ENCODE measurements around the gene ALG12. TPM values are rescaled to one million over a fixed set of nuclear protein-coding genes. Genes with fewer than 3 reads are reported as not detected.

Gene ALG12
- total and polyA plus RNA-seq, 2 of the 13 experiments (the other 11 are each of a cell fraction or from before 2014, with no cell fraction given): 7.8 to 15.8 TPM

DNA sequence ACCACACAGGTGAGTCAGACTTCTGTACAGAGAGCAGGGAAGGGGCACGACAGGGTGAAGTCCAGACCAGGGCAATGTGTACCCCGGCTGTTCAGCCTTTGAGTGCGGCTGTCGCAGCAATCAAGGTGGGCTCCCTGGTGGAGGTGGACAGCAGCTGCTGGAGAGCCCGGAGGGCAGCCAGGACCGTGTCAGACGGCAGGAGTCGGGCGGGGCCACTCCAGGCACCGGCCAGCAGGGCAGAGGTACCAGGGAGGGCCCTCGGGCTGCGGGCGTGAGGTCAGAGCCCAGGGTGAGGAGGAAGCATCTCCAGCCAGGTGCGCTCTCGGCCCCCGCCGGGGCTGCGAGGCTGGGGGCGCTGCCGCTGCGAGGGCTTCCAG lies 41.5 kb upstream of the ALG12 start (continued):
- TF ChIP-seq, protein P1, sequence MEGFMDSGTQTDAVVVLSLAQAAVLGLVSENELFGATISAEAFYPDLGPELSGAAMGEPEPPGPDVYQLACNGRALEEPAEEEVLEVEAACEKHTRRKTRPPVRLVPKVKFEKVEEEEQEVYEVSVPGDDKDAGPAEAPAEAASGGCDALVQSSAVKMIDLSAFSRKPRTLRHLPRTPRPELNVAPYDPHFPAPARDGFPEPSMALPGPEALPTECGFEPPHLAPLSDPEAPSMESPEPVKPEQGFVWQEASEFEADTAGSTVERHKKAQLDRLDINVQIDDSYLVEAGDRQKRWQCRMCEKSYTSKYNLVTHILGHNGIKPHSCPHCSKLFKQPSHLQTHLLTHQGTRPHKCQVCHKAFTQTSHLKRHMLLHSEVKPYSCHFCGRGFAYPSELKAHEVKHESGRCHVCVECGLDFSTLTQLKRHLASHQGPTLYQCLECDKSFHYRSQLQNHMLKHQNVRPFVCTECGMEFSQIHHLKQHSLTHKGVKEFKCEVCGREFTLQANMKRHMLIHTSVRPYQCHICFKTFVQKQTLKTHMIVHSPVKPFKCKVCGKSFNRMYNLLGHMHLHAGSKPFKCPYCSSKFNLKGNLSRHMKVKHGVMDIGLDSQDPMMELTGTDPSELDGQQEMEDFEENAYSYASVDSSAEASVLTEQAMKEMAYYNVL (CRISPR knock-in tag; IDR thresholded peaks at IDR 0.05; ENCODE audit: borderline replicate concordance): 0 out of 2 replicates have a peak, but pooled peaks have one; percentile 56
- TF ChIP-seq, protein P2, sequence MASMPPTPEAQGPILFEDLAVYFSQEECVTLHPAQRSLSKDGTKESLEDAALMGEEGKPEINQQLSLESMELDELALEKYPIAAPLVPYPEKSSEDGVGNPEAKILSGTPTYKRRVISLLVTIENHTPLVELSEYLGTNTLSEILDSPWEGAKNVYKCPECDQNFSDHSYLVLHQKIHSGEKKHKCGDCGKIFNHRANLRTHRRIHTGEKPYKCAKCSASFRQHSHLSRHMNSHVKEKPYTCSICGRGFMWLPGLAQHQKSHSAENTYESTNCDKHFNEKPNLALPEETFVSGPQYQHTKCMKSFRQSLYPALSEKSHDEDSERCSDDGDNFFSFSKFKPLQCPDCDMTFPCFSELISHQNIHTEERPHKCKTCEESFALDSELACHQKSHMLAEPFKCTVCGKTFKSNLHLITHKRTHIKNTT (CRISPR knock-in tag; IDR thresholded peaks at IDR 0.05): no peak
- TF ChIP-seq, protein P3, sequence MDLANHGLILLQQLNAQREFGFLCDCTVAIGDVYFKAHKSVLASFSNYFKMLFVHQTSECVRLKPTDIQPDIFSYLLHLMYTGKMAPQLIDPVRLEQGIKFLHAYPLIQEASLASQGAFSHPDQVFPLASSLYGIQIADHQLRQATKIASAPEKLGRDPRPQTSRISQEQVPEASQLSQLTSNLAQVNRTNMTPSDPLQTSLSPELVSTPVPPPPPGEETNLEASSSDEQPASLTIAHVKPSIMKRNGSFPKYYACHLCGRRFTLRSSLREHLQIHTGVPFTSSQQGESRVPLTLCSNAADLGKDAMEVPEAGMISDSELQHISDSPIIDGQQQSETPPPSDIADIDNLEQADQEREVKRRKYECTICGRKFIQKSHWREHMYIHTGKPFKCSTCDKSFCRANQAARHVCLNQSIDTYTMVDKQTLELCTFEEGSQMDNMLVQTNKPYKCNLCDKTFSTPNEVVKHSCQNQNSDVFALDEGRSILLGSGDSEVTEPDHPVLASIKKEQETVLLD (CRISPR knock-in tag; IDR thresholded peaks at IDR 0.05; ENCODE audit: low read depth): peak; percentile 22; the same call in 1 of the 2 replicates
- peak; percentile 46; the same call in 1 of the 2 replicates for TF ChIP-seq NAIF1 (CRISPR knock-in tag; IDR thresholded peaks at IDR 0.05; ENCODE audit: borderline replicate concordance)
- TF ChIP-seq ADNP (CRISPR knock-in tag; IDR thresholded peaks at IDR 0.05): peak; percentile 86
- TF ChIP-seq HNF4G (IDR thresholded peaks at IDR 0.05; ENCODE audit: borderline replicate concordance, low read depth, low read length): peak; percentile 21; the same call in 1 of the 2 replicates
- TF ChIP-seq HNF4G (CRISPR knock-in tag; IDR thresholded peaks at IDR 0.05; ENCODE audit: borderline replicate concordance, low read depth): no peak; the same call in 1 of the 2 replicates
- TF ChIP-seq ZNF256 (CRISPR knock-in tag; conservative IDR thresholded peaks at IDR 0.05): no peak
- TF ChIP-seq ZBTB21 (CRISPR knock-in tag; IDR thresholded peaks at IDR 0.05): no peak
- 0 out of 2 replicates have a peak, but pooled peaks have one; percentile 14 for TF ChIP-seq PCBP1 (IDR thresholded peaks at IDR 0.05; ENCODE audit: borderline replicate concordance, low read depth, low read length)
- TF ChIP-seq ZNF772 (CRISPR knock-in tag; IDR thresholded peaks at IDR 0.05): no peak
- TF ChIP-seq ZSCAN12 (CRISPR knock-in tag; IDR thresholded peaks at IDR 0.05): 0 out of 2 replicates have a peak, but pooled peaks have one; percentile 58
- TF ChIP-seq, protein P4, sequence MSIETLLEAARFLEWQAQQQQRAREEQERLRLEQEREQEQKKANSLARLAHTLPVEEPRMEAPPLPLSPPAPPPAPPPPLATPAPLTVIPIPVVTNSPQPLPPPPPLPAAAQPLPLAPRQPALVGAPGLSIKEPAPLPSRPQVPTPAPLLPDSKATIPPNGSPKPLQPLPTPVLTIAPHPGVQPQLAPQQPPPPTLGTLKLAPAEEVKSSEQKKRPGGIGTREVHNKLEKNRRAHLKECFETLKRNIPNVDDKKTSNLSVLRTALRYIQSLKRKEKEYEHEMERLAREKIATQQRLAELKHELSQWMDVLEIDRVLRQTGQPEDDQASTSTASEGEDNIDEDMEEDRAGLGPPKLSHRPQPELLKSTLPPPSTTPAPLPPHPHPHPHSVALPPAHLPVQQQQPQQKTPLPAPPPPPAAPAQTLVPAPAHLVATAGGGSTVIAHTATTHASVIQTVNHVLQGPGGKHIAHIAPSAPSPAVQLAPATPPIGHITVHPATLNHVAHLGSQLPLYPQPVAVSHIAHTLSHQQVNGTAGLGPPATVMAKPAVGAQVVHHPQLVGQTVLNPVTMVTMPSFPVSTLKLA (IDR thresholded peaks at IDR 0.05): no peak
- TF ChIP-seq ATRX (CRISPR knock-in tag; IDR thresholded peaks at IDR 0.05; ENCODE audit: borderline replicate concordance): no peak
- TF ChIP-seq ZNF333 (CRISPR knock-in tag; IDR thresholded peaks at IDR 0.05; ENCODE audit: borderline replicate concordance): no peak; the same call in 1 of the 2 replicates
- TF ChIP-seq AGO1 (IDR thresholded peaks at IDR 0.05; ENCODE audit: low read depth, low read length, poor library complexity, severe bottlenecking): peak; percentile 15
- TF ChIP-seq GFI1 (CRISPR knock-in tag; IDR thresholded peaks at IDR 0.05; ENCODE audit: borderline replicate concordance): peak; percentile 74; the same call in 1 of the 2 replicates
- no peak for TF ChIP-seq SAFB2 (CRISPR knock-in tag; IDR thresholded peaks at IDR 0.05; ENCODE audit: borderline replicate concordance, low read depth)
- no peak for TF ChIP-seq MIER3 (CRISPR knock-in tag; IDR thresholded peaks at IDR 0.05; ENCODE audit: borderline replicate concordance)
- TF ChIP-seq, protein P5, sequence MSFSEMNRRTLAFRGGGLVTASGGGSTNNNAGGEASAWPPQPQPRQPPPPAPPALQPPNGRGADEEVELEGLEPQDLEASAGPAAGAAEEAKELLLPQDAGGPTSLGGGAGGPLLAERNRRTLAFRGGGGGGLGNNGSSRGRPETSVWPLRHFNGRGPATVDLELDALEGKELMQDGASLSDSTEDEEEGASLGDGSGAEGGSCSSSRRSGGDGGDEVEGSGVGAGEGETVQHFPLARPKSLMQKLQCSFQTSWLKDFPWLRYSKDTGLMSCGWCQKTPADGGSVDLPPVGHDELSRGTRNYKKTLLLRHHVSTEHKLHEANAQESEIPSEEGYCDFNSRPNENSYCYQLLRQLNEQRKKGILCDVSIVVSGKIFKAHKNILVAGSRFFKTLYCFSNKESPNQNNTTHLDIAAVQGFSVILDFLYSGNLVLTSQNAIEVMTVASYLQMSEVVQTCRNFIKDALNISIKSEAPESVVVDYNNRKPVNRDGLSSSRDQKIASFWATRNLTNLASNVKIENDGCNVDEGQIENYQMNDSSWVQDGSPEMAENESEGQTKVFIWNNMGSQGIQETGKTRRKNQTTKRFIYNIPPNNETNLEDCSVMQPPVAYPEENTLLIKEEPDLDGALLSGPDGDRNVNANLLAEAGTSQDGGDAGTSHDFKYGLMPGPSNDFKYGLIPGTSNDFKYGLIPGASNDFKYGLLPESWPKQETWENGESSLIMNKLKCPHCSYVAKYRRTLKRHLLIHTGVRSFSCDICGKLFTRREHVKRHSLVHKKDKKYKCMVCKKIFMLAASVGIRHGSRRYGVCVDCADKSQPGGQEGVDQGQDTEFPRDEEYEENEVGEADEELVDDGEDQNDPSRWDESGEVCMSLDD (CRISPR knock-in tag; IDR thresholded peaks at IDR 0.05; ENCODE audit: borderline replicate concordance): peak; percentile 77
- no peak for TF ChIP-seq ZNF337 (CRISPR knock-in tag; IDR thresholded peaks at IDR 0.05; ENCODE audit: borderline replicate concordance, low read depth)
